ENCODE results near the gene RELN. TPM values are rescaled to one million over a fixed set of nuclear protein-coding genes. Genes with fewer than 3 reads are reported as not detected.

The RELN gene
- total RNA-seq, 2 donors from 2014 or later = 2.6 to 3.0 TPM

DNA sequence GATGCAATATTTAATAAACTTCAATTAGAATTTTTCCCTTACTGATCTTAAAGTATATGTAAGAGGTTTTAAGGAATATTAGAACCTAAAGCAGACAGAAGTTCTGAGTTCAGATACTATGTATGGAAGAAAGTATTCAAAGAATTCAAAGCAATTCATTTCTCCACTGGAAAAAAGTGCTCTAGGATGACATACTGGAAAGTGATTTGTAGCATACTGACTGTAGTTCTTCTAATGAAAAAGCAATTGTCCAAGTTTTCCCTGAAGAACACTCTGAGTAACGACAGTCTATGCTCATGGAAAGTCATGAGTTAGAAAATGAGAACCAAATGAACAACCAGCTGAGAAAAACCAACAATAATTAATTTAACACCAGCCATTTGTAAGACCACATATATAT lies 362.7 kb downstream of the RELN start:
- Histone ChIP-seq H3K4me3 (no peak overlapping the region), H3K9me3 (no peaks in the 10 kb centered on the region), H3K4me1 (replicated peaks) (no peaks in the 10 kb centered on the region), H3K27ac (no peak overlapping the region), H3K36me3 (no peaks in the 10 kb centered on the region), H3K27me3 (replicated peaks; ENCODE audit: insufficient read depth) (no peaks in the 10 kb centered on the region)
- WGBS = 79% methylated on average over 1 of the region's 1 CpG
- no peak for TF ChIP-seq POLR2AphosphoS5 (IDR thresholded peaks at IDR 0.05)
- no peak for TF ChIP-seq POLR2A (IDR thresholded peaks at IDR 0.05)
- TF ChIP-seq, protein P1, sequence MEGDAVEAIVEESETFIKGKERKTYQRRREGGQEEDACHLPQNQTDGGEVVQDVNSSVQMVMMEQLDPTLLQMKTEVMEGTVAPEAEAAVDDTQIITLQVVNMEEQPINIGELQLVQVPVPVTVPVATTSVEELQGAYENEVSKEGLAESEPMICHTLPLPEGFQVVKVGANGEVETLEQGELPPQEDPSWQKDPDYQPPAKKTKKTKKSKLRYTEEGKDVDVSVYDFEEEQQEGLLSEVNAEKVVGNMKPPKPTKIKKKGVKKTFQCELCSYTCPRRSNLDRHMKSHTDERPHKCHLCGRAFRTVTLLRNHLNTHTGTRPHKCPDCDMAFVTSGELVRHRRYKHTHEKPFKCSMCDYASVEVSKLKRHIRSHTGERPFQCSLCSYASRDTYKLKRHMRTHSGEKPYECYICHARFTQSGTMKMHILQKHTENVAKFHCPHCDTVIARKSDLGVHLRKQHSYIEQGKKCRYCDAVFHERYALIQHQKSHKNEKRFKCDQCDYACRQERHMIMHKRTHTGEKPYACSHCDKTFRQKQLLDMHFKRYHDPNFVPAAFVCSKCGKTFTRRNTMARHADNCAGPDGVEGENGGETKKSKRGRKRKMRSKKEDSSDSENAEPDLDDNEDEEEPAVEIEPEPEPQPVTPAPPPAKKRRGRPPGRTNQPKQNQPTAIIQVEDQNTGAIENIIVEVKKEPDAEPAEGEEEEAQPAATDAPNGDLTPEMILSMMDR (IDR thresholded peaks at IDR 0.05) = no peak
- intact Hi-C loops (cut with DNase I) = no loop called here
- no peak for DNase-seq (ENCODE audit: low spot score)

GRCh38 chr7:103622274-103622673 lies 367.2 kb downstream of the RELN start:
- no peaks in the 10 kb centered on the region for H3K27me3 ChIP-seq (replicated peaks; ENCODE audit: insufficient read depth)
- no peak for DNase-seq (ENCODE audit: low spot score)
- H3K4me1 ChIP-seq (replicated peaks) = no peaks in the 10 kb centered on the region
- TF ChIP-seq, protein P1 (IDR thresholded peaks at IDR 0.05) = no peak
- no peak for TF ChIP-seq POLR2A (IDR thresholded peaks at IDR 0.05)
- TF ChIP-seq POLR2AphosphoS5 (IDR thresholded peaks at IDR 0.05) = no peak
- no peak overlapping the region for H3K27ac ChIP-seq
- H3K4me3 ChIP-seq = no peak overlapping the region
- no peaks in the 10 kb centered on the region for H3K9me3 ChIP-seq
- intact Hi-C loops (cut with DNase I) = no loop called here
- no peaks in the 10 kb centered on the region for H3K36me3 ChIP-seq

GRCh38 chr7:103613655-103614642 lies 375.5 kb downstream of the RELN start:
- intact Hi-C loops (cut with DNase I) = no loop called here
- Histone ChIP-seq H3K4me3 (no peak overlapping the region), H3K27ac (no peak overlapping the region), H3K27me3 (replicated peaks; ENCODE audit: insufficient read depth) (no peaks in the 10 kb centered on the region), H3K9me3 (no peaks in the 10 kb centered on the region), H3K4me1 (replicated peaks) (no peaks in the 10 kb centered on the region), H3K36me3 (no peaks in the 10 kb centered on the region)
- no peak for DNase-seq (ENCODE audit: low spot score)
- no peak for TF ChIP-seq POLR2AphosphoS5 (IDR thresholded peaks at IDR 0.05)
- no peak for TF ChIP-seq POLR2A (IDR thresholded peaks at IDR 0.05)
- TF ChIP-seq, protein P1 (IDR thresholded peaks at IDR 0.05) = no peak
- 43% methylated on average over 3 of the region's 3 CpGs for WGBS

DNA sequence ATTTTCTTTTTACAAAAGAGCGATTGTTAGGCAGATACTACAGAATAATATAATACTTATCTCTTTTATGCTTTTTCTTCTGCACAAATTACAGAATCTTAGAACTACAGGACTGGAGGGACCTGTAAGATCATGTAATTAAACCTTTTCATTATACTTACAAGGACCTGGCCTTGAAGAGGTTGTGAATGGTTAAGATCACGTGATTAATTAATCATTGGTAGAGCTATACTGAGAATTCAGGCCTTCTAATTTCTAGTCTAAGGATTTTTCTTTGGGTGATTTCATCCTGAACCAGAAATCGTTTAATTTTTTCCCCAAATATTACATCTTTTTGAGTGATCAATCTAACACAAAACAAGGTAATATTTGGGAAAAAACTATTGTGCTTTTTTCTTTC lies 379.7 kb downstream of the RELN start:
- H3K27ac ChIP-seq = no peak overlapping the region
- no peak for TF ChIP-seq POLR2AphosphoS5 (IDR thresholded peaks at IDR 0.05)
- H3K27me3 ChIP-seq (replicated peaks; ENCODE audit: insufficient read depth) = no peaks in the 10 kb centered on the region
- H3K4me3 ChIP-seq = no peak overlapping the region
- no peaks in the 10 kb centered on the region for H3K4me1 ChIP-seq (replicated peaks)
- no peaks in the 10 kb centered on the region for H3K36me3 ChIP-seq
- no peak for DNase-seq (ENCODE audit: low spot score)
- 92% methylated on average over 3 of the region's 3 CpGs for WGBS
- intact Hi-C loops (cut with DNase I) = no loop called here
- H3K9me3 ChIP-seq = no peaks in the 10 kb centered on the region

DNA sequence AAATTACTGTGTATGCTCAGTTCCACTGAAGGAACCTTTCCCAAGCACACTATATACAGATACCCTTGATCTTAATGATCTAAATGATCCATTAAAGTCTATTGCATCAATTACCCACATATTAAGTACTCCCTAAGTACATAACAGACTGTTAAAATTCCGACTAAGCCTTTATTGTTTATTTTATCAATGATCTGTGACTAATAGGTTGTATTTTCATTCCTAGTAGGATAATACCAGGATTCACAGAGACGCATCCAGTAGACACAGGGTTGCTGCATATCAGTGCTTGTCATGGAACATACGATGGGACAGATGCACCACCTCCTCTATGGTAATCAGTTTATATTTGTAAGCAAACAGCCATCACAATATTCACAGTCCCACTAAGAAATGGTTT lies 383.8 kb downstream of the RELN start:
- Histone ChIP-seq H3K4me1 (replicated peaks) (no peaks in the 10 kb centered on the region), H3K4me3 (no peak overlapping the region), H3K9me3 (no peaks in the 10 kb centered on the region), H3K36me3 (no peaks in the 10 kb centered on the region), H3K27me3 (replicated peaks; ENCODE audit: insufficient read depth) (no peaks in the 10 kb centered on the region), H3K27ac (no peak overlapping the region)
- intact Hi-C loops (cut with DNase I) = no loop called here
- TF ChIP-seq POLR2A (IDR thresholded peaks at IDR 0.05) (no peak), POLR2AphosphoS5 (IDR thresholded peaks at IDR 0.05) (no peak)
- WGBS = 15% methylated on average over 3 of the region's 3 CpGs
- no peak for DNase-seq (ENCODE audit: low spot score)
